C4-2B (cell line): ENCODE measurements around the gene SKOR1.

Experiments used
- H3K27ac ChIP-seq: fragments of 450-650 bp; 2 replicates; pipeline ENCODE4 v1.5.1; 2017
- CTCF ChIP-seq: fragments of 450-650 bp; conservative IDR thresholded peaks from 2 replicates; pipeline ENCODE4 v1.5.1; 2017; ENCODE audit warnings: mild to moderate bottlenecking
- ZFX ChIP-seq: fragments of 450-650 bp; IDR thresholded peaks from 2 replicates; pipeline ENCODE4 v1.6.1; 2017

SKOR1 gene

GRCh38 chr15:67863442-67863987 lies 38.2 kb downstream of the SKOR1 start:
- TF ChIP-seq ZFX, result no peak
- TF ChIP-seq CTCF, result peak; percentile 97
- H3K27ac ChIP-seq, result peak overlapping the region; percentile 62

GRCh38 chr15:67865331-67865730 lies 40.0 kb downstream of the SKOR1 start:
- no peak overlapping the region for H3K27ac ChIP-seq
- TF ChIP-seq CTCF, result no peak
- TF ChIP-seq ZFX, result no peak

GRCh38 chr15:67865766-67866165 lies 40.5 kb downstream of the SKOR1 start:
- no peak for TF ChIP-seq CTCF
- TF ChIP-seq ZFX, result no peak
- no peak overlapping the region for H3K27ac ChIP-seq

GRCh38 chr15:67869701-67870100 lies 44.4 kb downstream of the SKOR1 start:
- TF ChIP-seq CTCF, result no peak
- no peak for TF ChIP-seq ZFX
- no peak overlapping the region for H3K27ac ChIP-seq

GRCh38 chr15:67870868-67871408 lies 45.6 kb downstream of the SKOR1 start:
- TF ChIP-seq CTCF, result no peak
- no peak for TF ChIP-seq ZFX
- no peak overlapping the region for H3K27ac ChIP-seq

GRCh38 chr15:67873777-67874176 lies 48.5 kb downstream of the SKOR1 start:
- H3K27ac ChIP-seq, result no peak overlapping the region
- TF ChIP-seq ZFX (no peak), CTCF (no peak)

GRCh38 chr15:67878712-67879206 lies 53.5 kb downstream of the SKOR1 start:
- no peak for TF ChIP-seq CTCF
- no peak for TF ChIP-seq ZFX
- no peak overlapping the region for H3K27ac ChIP-seq
